SK-N-MC (cell line): Measurements from ENCODE around the gene ANAPC15.

ENCODE experiments used
- EZH2 ChIP-seq: fragments of 200-600 bp; sonication (generic); IDR thresholded peaks from one replicate; pipeline ENCODE4 v1.6.1; 2017; ENCODE audit warnings: antibody characterized with exemption
- POLR2AphosphoS5 ChIP-seq: IDR thresholded peaks from 2 replicates; pipeline ENCODE4 v1.6.1; 2012; ENCODE audit warnings: mild to moderate bottlenecking, low read depth, low read length, borderline replicate concordance

DNA sequence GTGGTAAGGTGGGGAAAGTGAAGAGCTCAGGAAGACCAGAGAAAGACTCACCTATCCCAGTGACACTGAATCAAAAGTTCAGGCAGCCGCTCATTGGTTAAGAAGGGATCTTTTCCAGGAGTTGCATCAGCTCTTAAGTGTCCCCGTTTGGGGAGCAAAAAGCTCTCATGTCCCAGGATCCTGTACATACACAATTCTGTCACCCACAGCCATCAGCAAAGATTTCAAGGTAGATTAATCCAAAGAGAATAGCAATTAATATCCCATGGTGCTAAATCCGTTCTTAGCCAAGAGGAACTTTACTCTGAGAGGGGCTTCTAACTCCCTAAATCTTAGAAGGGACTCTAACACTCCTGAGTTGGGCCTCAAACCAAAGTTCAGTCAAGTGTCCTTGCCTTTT is 42.3 kb upstream of the ANAPC15 start:
- TF ChIP-seq POLR2AphosphoS5 (no peak), EZH2 (no peak)
